Natural killer cell (primary cell): ENCODE results near the gene GRM5. TPM values are rescaled to one million over a fixed set of nuclear protein-coding genes. Genes with fewer than 3 reads are reported as not detected.

Experiments used
- ATAC-seq, 3 donors: fragments of 150-1000 bp in 2 of 3; fragments of 200-7000 bp in 1 of 3; cut with Tn5 transposase; 1 replicate in 1 of 3; 2 replicates in 2 of 3; pipeline ENCODE4 v1.10.0; 2021; ENCODE audit warnings: mild to moderate bottlenecking in 2 of 3, moderate library complexity in 2 of 3
- DNase-seq, 2 donors: peaks; one replicate each; pipeline versions ENCODE4 v3.0.0 to v3.0.0-alpha.2; 2013 to 2021; ENCODE audit warnings: mixed read lengths in 1 of 2
- H3K27ac ChIP-seq: one replicate; pipeline ENCODE4 v1.5.1; 2013; ENCODE audit warnings: mild to moderate bottlenecking, low read length
- H3K27me3 ChIP-seq: one replicate; pipeline ENCODE4 v1.6.1; 2013; ENCODE audit warnings: low read length; ENCODE audit not compliant: control insufficient read depth, insufficient read depth
- H3K36me3 ChIP-seq: one replicate; pipeline ENCODE4 v1.6.1; 2013; ENCODE audit warnings: low read length; ENCODE audit not compliant: control insufficient read depth, insufficient read depth
- H3K4me1 ChIP-seq: one replicate; pipeline ENCODE4 v1.6.1; 2013; ENCODE audit warnings: low read length; ENCODE audit not compliant: control insufficient read depth, insufficient read depth
- H3K4me3 ChIP-seq: one replicate; pipeline ENCODE4 v1.5.1; 2013; ENCODE audit warnings: low read length
- H3K9me3 ChIP-seq: one replicate; pipeline ENCODE4 v1.6.1; 2013; ENCODE audit warnings: low read length; ENCODE audit not compliant: control insufficient read depth, insufficient read depth
- H3K27ac Mint-ChIP-seq, 2 donors: one replicate each; pipeline ENCODE4 v1.8.0; 2022; ENCODE audit warnings: mild to moderate bottlenecking in 2 of 2, mixed read lengths in 2 of 2, moderate library complexity in 1 of 2
- H3K27me3 Mint-ChIP-seq, 2 donors: one replicate each; pipeline ENCODE4 v1.8.0; 2022; ENCODE audit warnings: low read depth in 2 of 2, mixed read lengths in 2 of 2
- H3K36me3 Mint-ChIP-seq: one replicate; pipeline ENCODE4 v1.8.0; 2022; ENCODE audit warnings: mixed read lengths
- H3K4me1 Mint-ChIP-seq, 2 donors: one replicate each; pipeline ENCODE4 v1.8.0; 2022; ENCODE audit warnings: mixed read lengths in 2 of 2
- H3K4me3 Mint-ChIP-seq: one replicate; pipeline ENCODE4 v1.8.0; 2022; ENCODE audit warnings: mild to moderate bottlenecking, moderate library complexity, mixed read lengths
- H3K9me3 Mint-ChIP-seq, 2 donors: one replicate each; pipeline ENCODE4 v1.8.0; 2022; ENCODE audit warnings: mixed read lengths in 2 of 2
- WGBS: methylation state at CpG from one replicate; pipeline ENCODE4 v1.1.7; 2013; ENCODE audit warnings: missing lambda C conversion rate; ENCODE audit not compliant: insufficient coverage; 5-methylcytosine and 5-hydroxymethylcytosine counted together
- intact Hi-C: fragments of 100-400 bp; cut with micrococcal nuclease; formaldehyde crosslinking; loops from one replicate; pipeline ENCODE4 v1.14.2; 2022
- total RNA-seq, 4 donors: library from RNA; stranded (reverse); fragments of 120-200 nt in 1 of 4; gene quantifications; one replicate each; pipeline versions ENCODE4 v1.2.3 to v1.2.4, GENCODE V29; 2013 to 2022
- TF ChIP-seq, protein P1 (sequence below): fragments of 200-600 bp; IDR thresholded peaks from one replicate; pipeline ENCODE4 v1.8.0; 2022; ENCODE audit warnings: antibody characterized with exemption

The GRM5 gene
- total RNA-seq, 3 donors from 2014 or later (not counting 1 experiment from before 2014, with no cell fraction given) = not detected

DNA sequence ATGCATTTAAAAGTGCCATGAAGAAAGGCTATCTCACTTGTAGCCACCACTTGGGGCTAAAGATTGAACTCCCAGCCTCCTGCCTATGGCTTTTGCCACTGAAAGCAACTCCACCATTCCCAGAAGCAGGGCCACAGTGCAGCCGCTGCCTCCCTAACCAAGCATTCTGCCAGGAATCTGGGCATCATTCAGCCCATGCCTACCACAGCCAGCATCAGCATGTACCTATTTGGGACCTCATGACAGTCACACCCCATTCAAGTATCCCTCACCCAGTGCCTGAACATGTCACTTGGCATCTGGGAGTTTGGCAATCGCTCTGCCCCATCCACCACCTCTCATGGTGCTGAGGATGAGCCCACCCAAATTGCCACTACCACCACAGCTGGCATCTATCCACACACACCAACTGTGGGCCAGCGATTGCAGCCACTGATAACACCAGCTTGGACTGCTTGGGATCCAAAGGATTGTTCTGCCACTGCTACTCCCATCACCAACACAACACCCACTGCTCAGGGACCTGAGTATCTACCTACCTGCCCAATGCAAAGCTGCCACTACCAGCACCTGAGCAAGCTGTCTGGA is 234.4 kb downstream of the GRM5 start:
- Histone ChIP-seq H3K4me1 (no peaks in the 10 kb centered on the region), H3K36me3 (no peaks in the 10 kb centered on the region), H3K27ac (no peak overlapping the region), H3K4me3 (no peak overlapping the region), H3K27me3 (no peaks in the 10 kb centered on the region), H3K9me3 (no peaks in the 10 kb centered on the region)
- WGBS = 81% methylated on average over 3 of the region's 3 CpGs
- intact Hi-C loops = no loop called here
- Mint-ChIP-seq H3K27me3 (no peaks in the 10 kb centered on the region), H3K27ac (no peak overlapping the region), H3K4me3 (no peak overlapping the region), H3K9me3 (peaks cover 9 to 14% of the 10 kb centered on the region in 2 donors), H3K36me3 (no peaks in the 10 kb centered on the region), H3K4me1 (no peaks in the 10 kb centered on the region)
- TF ChIP-seq, protein P1, sequence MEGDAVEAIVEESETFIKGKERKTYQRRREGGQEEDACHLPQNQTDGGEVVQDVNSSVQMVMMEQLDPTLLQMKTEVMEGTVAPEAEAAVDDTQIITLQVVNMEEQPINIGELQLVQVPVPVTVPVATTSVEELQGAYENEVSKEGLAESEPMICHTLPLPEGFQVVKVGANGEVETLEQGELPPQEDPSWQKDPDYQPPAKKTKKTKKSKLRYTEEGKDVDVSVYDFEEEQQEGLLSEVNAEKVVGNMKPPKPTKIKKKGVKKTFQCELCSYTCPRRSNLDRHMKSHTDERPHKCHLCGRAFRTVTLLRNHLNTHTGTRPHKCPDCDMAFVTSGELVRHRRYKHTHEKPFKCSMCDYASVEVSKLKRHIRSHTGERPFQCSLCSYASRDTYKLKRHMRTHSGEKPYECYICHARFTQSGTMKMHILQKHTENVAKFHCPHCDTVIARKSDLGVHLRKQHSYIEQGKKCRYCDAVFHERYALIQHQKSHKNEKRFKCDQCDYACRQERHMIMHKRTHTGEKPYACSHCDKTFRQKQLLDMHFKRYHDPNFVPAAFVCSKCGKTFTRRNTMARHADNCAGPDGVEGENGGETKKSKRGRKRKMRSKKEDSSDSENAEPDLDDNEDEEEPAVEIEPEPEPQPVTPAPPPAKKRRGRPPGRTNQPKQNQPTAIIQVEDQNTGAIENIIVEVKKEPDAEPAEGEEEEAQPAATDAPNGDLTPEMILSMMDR = no peak
- DNase-seq = no peak
- ATAC-seq = no peak

DNA sequence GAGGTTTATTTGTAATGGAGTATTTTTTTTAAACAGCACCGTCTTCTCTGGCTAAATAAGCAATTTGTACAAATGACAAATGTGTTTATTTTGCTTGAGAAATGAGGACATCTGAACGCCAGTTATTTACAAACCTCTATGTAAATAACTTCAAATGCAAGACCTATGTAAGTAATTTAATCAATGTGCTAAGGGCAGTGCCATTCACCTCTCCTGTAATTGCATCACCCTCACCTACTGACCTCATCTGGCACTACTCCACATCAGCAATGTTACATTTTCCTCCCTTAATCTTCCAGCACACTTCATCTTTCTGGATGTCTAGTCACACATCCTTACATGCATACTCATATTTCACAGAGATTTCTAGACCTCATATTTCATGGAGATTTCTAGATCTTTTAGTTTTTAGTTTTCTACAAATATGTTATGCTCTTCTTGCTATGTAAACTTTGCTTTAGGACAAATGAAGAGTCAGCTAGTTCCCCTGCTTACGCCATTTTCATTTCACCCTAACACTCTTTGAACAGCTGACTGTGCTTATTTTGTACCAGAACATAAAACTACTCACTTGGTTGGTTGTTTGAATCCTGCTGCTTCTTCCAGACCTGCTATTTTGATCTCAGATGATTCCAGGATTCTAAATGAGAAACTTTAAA is 238.6 kb downstream of the GRM5 start:
- DNase-seq = no peak
- H3K27me3 Mint-ChIP-seq = no peaks in the 10 kb centered on the region
- no peaks in the 10 kb centered on the region for H3K4me1 Mint-ChIP-seq
- Histone ChIP-seq H3K4me3 (no peak overlapping the region), H3K27ac (no peak overlapping the region), H3K9me3 (no peaks in the 10 kb centered on the region), H3K27me3 (no peaks in the 10 kb centered on the region), H3K36me3 (no peaks in the 10 kb centered on the region), H3K4me1 (no peaks in the 10 kb centered on the region)
- no peak overlapping the region for H3K27ac Mint-ChIP-seq
- TF ChIP-seq, protein P1 = no peak
- no peak overlapping the region for H3K4me3 Mint-ChIP-seq
- H3K9me3 Mint-ChIP-seq = peaks cover 9 to 12% of the 10 kb centered on the region in 2 donors
- H3K36me3 Mint-ChIP-seq = no peaks in the 10 kb centered on the region
- ATAC-seq = no peak
- intact Hi-C loops = no loop called here
- WGBS = 92% methylated on average over 2 of the region's 3 CpGs

DNA sequence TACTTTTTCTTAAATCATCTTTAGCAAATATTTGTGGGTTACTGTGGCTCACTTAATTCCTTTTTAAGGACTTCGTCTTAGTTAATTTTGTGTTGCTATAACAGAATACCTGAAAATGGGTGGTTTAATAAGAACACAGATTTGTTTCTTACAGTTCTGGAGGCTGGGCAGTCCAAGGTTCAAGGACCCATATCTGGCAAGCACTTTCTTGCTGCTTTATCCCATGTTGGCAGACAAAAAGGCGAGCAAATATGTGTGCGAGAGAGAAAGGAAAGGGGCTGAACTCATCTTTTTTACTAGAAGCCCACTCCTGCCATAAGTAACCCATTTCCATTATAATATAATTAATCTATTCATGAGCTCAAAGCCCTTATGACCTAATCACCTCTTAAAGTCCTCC is 246.2 kb downstream of the GRM5 start:
- H3K4me1 ChIP-seq = no peaks in the 10 kb centered on the region
- Mint-ChIP-seq H3K36me3 (no peaks in the 10 kb centered on the region), H3K9me3 (peaks cover 0 to 3% of the 10 kb centered on the region in 2 donors), H3K27me3 (no peaks in the 10 kb centered on the region), H3K27ac (no peak overlapping the region), H3K4me1 (peaks cover 5% of the 10 kb centered on the region in 2 donors), H3K4me3 (no peak overlapping the region)
- ATAC-seq = no peak
- WGBS = 92% methylated on average over 1 of the region's 3 CpGs
- TF ChIP-seq, protein P1 = no peak
- intact Hi-C loops = no loop called here
- H3K36me3 ChIP-seq = no peaks in the 10 kb centered on the region
- H3K9me3 ChIP-seq = no peaks in the 10 kb centered on the region
- H3K4me3 ChIP-seq = no peak overlapping the region
- no peak for DNase-seq
- H3K27ac ChIP-seq = no peak overlapping the region
- no peaks in the 10 kb centered on the region for H3K27me3 ChIP-seq

DNA sequence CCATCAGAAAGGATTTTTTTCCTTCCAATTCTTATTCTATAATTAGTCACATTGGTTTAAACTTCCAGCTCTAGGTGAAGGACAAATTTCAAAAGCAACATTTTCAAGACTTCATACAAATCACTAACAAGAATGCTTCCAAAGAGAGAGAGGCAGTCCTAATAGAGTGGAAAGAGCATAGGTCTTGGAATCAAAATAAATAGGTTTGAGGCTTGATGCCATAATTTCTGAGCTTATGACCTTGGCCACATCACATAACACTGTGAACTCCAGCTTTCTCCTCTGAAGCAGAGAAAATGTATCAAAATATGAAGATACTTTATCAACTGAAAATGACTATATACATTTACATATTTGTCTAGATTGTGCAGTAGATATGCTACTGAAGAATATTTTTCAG is 246.8 kb downstream of the GRM5 start:
- ATAC-seq = no peak
- intact Hi-C loops = no loop called here
- peaks cover 0 to 3% of the 10 kb centered on the region in 2 donors for H3K9me3 Mint-ChIP-seq

More for the DNA sequence above, 246.8 kb downstream of the GRM5 start:
- Histone ChIP-seq H3K9me3 (no peaks in the 10 kb centered on the region), H3K27me3 (no peaks in the 10 kb centered on the region), H3K4me3 (no peak overlapping the region), H3K36me3 (no peaks in the 10 kb centered on the region), H3K27ac (no peak overlapping the region), H3K4me1 (no peaks in the 10 kb centered on the region)
- Mint-ChIP-seq H3K27ac (no peak overlapping the region), H3K4me3 (no peak overlapping the region), H3K36me3 (no peaks in the 10 kb centered on the region), H3K4me1 (peaks cover 5% of the 10 kb centered on the region in 2 donors), H3K27me3 (no peaks in the 10 kb centered on the region)
- TF ChIP-seq, protein P1 = no peak
- DNase-seq = no peak
